Epidermal melanocyte (primary cell): ENCODE measurements around the gene SPATA1.
A peak's percentile ranks its signal among the peaks of the same experiment; 100 is the strongest.

Experiments
- DNase-seq: peaks from one replicate; pipeline ENCODE4 v3.0.0; 2011; ENCODE audit warnings: low spot score; ENCODE audit not compliant: insufficient read length

Gene SPATA1

DNA sequence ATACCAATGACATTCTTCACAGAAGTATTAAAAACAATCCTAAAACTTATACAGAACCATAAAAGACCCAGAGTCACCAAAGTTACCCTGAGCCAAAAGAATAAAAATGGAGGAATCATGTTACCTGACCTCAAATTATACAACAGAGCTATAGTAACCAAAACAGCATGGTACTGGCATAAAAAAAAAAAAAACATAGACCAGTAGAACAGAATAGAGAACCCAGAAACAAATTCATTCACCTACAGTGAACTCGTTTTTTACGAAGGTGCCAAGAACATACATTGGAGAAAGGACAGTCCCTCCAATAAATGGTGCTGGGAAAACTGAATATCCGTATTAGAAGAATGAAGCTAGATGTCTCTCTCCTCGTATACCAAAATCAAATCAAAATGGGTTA, 2.8 kb downstream of the SPATA1 start:
- no peak for DNase-seq

DNA sequence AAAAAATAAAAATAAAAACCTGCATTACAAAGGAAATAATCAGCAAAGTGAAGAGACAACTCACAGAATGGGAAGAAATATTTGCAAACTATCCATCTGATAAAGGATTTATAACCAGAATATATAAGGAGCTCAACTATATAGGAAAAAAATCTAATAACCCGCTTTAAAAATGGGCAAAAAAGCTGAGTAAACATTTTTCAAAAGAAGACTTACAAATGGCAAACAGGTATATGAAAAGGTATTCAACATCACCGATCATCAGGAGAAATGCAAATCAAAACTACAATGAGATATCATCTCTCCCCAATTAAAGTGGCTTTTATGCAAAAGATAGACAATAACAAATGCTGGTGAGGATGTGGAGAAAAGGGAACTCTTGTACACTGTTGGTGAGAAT, 4.0 kb downstream of the SPATA1 start:
- DNase-seq = no peak

DNA sequence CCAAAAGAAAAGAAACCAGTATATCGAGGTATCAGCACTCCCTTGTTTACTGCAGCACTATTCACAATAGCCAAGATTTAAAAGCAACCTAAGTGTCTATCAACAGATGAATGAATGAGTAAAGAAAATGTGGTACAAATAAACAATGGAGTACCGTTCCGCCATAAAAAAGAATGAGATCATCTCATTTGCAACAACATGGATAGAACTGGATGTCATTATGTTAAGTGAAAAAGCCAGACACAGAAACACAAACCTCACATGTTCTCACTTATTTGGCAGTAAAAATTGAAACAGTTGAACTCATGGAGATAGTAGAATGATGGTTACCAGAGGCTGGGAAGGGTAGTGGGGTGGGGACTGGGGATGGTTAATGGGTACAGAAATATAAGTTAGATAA, 4.5 kb downstream of the SPATA1 start:
- no peak for DNase-seq

DNA sequence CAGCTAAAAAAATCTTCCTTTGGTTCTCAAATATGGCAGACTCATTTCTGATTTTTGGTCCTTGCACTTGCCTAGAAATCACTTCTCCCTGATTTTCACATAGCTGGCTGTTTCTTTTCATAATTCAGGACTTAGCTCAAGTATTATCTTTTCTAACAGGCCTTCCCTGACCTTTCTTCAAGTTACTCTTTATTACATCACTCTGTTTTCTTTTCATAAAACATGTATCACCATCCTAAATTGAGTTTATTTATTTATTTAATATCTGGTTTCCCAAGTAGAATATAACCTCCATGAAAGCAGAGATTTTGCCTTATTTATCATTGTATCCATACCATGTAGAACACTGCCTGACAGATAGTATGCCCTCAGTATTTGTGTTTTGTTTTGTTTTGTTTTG, 18.4 kb downstream of the SPATA1 start:
- DNase-seq = no peak

DNA sequence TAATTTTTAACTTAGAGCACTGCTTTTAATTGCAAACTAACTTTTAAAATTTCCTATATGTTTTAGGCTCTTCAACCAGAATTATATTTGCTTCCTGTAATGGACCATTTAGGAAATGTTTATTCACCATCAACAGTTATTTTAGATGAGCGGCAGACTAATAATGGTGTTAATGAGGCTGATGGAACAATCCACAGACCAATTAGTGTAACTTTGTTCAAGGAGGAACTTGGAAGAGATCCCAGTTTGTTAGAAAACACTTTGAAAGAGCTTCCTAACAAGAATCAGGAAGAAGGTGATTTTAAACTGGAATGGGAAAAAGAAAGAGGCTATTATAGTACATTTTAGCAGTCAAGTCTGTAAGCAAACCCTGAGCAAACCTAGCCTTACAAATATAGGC, 19.6 kb downstream of the SPATA1 start:
- no peak for DNase-seq

DNA sequence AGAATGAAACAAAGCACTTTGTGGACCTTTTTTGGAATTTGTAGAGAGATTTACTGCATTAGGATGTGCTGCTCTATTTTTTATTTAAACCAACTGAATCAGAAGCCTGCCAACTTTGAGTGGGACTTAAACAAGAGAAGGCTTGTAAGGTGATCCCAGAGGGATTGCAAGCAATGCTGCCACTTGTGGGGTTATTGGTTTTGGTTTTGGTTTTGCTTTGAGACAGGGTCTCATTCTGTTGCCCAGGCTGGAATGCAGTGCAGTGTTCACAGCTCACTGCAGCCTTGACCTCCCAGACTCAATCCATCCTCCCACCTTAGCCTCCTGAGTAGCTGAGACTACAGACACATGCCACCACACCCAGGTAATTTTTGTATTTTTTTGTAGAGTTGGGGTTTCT, 32.4 kb downstream of the SPATA1 start:
- no peak for DNase-seq

DNA sequence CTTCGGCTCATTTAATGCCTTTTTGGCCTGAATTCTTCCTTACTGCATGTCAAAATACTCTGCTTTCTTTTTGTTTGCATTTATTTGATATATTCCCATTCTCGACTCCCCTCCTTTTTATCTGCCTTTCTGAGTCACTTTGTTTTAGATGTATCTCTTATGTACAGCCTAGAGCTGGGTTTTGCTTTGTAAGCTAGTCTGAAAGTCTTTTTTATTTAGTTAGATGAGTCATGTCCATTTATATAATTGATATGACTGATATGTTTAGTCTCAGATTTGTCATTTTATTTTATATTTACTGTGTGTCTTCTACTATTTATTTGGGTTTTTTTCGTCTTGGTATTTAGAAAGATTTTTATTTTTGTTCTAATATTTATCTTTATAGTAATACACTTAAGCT, 33.8 kb downstream of the SPATA1 start:
- DNase-seq = no peak

DNA sequence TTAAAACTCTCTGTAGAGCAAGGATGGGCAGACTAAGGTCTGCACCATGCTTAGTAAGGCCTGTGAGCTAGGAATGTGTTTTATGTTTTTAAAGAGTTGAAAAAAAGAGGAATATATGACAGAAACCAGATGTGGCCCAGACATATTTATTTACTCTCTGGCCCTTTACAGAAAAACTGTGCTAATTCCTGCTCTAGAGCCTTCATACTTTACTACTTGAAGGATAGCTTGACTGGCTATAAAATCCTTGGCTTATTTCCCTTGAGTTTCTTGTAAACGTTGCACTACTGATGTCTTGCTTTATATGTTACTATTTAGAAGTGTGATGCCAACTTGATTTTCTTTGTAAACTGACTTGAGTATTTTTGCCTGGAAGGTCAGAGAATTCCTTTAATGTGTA, 34.6 kb downstream of the SPATA1 start:
- DNase-seq = no peak

DNA sequence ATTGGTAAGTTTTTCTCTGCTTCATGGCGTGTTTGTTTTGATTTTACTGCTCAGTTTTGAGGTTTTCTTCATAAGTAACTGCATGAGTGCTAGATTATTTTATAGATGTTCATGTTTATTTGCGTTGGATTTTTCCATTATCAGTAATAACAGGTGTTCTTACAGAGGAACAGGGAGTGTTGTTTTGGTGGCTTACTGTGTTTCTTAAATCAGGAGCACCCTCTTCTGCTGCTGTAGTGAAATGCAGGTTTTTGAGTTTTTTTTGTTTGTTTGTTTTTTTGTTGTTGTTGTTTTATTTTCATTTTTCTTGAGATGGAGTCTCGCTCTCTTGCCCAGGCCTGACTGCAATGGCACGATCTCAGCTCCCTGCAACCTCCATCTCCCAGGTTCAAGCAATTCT, 35.5 kb downstream of the SPATA1 start:
- no peak for DNase-seq

DNA sequence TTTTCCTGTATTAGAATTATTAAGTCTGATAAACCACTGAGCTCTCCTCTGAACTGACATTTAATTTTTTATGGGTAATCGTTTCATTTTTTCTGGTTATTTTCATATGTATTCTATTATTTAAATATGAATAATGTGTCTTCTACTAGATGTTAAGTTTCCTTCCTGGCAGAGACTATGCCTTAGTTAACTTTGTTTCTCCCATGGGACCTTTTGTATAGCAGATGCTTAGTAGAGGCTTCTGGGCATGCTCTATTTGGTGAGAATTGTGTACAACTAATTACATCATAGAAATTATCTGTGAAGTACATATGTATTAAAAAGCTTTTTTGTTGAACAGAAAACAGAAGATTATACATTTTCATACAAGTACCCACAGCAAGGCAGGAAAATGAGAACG, 44.6 kb downstream of the SPATA1 start:
- no peak for DNase-seq

DNA sequence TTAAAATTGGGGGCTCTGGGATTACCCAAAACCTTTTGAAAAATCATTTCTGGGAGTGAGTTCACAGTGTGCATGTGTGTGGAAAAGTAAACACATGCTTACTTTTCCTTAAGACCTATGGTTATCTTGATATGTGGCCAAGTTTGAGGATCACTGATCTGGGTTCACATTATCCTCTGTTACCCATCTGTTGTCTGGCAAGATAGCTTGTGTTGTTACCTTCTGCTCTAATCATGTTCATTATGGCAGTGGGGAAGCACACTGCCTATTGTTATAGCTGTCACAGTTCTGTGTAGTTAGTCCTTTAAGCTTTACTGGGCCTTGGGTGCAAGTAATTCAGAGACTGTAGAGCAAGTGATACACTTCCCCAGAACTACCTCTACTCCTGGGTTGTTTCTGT, 63.0 kb downstream of the SPATA1 start:
- no peak for DNase-seq

DNA sequence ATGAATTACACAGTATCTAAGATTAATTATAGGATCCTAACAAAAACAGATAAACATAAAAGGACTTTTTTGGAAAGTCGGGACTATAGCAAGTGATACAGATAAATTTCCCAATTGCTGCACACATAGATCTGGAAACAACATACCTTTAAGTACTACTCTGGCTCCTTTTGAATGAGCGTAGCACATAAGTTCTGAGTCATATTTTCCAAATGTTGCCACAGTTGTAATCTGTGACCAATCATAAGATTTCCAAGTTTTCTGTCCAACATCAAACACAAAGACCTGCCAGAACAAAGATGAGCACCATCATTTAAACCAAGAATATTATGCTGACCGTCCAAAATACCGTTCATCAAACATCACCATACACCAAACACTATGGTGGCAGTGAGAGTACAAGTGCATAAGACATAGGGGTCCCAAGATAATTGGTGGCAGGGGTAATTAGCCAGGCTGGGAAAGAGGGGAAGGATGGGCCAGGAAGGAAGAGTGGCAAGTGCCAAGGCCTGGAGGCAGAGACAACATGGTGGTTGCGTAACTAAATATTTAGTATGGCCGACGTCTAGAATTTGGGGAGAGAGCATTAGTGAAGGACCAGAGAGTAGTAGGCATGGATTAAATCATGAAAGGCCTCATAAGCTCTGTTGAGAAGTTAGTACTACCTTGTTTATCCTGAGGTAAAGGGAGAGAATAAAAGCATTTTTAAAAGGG, 64.4 kb downstream of the SPATA1 start:
- DNase-seq = no peak

DNA sequence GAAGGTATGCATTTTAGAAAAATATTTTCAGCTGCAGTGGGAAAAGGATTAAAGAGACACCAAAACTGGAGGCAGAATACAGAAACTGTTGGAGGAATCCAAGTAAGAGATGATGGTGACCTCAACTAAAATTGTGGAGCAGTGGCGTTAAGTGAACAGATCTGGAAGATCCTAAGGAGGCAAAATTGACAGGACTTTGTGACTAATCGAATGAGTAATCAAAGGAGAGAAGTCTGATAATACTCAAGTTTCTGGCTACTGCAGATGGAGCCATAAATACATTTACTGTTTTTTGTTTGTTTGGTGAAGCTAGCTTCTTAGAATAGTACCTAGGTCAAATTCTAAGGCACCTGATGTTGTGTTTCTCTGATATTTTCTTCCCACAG, 65.0 kb downstream of the SPATA1 start:
- DNase-seq = no peak

DNA sequence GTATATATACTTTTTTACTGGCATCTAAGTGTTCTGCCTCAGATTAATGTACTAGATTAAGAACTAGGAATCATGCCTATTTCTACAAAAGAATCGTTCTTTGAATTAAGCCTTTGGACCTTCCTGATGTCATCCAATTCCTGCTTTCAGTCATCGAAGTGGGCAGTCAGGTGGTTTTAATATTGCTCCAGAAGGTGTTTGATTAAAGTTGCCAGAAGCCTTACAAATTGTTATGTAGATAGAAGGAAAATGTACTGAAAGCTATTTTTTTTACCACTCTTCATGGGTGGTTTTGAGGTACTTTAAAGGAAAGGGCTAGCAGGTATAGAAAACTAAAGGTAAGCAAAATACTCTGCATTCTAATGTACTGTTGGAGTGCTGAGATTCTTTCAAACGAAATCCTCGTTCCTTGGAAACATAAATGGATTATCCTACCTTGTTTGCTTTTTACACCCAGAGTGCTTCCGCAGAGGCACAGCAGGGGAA, 67.3 kb downstream of the SPATA1 start:
- no peak for DNase-seq

DNA sequence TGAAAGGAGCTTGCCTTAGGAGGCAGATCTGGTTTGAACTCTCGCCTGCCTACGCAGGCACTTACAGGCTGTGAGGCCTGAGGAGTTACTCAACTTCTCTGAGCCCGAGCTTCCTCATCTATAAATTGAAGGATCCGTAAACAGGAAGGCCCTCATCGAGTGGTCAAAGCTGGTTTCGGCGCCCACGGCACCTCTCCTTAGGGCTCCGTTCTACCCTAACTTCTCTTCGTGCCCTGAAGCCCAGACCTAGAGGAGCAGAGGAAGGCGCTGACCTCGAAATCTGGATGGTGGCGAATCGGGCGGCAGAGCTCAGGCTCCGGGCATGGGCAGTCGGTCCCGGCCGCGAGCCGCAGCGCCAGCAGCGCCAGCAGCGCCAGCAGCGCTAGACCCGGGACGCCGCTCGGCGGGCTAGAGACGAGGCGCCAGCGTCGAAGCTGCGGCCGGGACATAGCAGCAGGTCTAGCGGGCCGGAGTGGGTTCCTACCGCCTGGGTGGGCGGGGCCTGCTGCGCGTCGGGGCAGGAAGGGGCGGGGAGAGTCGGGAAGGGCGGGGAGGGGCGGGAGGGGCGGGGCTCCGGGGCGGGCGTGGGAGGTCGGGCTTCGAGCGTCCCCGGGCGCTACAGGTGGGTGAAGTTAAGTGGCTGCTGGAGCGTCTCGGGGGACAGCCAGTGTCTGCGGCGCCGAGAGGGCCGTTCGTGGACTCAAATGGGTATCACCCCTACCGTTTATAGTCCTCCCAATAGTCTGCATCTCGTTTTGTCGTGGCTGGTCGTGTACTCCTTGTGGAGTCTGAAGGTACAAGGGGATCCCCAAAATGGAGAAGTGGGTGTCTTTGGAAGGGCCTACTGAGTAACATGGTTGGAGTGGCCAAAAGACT, 68.0 kb downstream of the SPATA1 start, which contains the start of gene CTBS:
Gene CTBS, minus strand, starts transcription at position 474 of the 876 bp plus-strand sequence. Its CDS starts 25 bp downstream, at position 449.
- peak; percentile 92 for DNase-seq

DNA sequence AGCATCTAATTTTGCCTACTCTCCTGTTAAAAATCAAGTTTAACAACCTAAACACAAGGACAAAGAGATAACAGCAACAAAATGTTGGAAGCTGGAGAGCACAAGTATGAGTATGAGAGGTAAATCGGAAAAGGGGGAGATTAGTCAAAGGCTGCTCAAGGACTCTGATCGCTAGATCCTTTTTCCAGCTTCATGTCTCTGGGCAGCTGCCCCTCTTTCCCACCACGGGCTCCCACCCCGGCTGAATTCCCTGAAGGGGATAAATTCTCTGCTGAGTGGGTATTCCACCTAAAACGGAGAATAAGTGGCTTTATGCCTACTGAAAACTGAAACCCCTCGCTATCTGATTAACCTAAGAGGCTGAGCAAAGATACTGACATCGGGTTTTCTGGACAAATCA, 68.8 kb downstream of the SPATA1 start:
- no peak for DNase-seq

DNA sequence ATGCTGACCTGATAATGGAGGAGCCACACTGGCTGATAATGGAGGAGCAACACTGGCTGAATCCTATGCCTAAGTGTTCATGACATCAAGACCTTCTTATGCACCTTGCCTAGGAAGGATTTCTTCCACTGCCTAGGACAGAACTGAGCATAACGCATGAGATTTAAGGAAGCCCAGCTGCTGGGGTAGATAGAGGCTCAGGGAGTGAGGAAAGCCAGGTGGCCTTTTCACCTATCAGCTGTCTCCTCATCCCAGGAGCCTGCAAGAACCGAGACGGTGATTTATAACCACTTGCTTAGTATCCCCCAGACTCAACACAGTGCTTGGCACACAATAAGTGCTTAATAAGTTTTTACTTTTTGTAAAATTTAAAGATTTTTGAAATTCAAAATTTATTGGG, 75.5 kb downstream of the SPATA1 start:
- no peak for DNase-seq

DNA sequence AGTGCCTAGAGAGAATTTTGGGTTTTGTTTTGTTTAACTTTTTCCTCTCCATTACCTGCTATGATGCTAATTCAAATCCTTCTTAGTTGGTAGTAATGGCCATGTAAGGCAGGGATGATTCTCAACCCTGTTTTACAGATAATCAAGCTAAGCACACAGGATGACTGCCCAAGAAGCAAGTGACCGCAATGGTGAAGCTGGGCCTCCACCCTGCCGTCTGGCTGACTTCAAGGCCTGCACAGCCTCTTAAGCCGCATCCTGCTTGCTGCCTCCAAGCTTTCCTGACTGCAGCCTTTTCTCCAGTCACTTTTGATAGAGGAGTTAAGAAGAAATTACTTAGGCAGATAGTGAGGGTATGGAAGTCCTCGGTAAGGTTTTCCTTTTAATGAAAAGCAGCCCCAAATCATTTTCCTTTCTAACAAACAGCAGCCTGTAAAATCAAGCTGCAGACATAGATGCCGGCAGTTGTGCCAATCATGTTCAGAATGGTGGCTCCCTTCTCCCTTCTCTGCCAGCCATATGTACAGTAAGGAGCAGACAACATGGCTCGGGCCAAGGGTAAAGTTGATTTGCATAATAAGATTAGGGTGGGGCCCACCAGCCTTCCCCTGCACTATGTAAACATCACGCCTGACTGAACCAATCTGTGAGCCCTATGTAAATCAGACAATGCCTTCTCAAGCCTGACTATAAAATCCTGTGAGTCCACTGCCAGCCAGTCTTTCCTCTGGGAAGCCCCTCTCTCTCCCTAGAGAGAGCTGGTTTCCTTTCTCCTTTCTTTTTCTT, 76.8 kb downstream of the SPATA1 start:
- no peak for DNase-seq

DNA sequence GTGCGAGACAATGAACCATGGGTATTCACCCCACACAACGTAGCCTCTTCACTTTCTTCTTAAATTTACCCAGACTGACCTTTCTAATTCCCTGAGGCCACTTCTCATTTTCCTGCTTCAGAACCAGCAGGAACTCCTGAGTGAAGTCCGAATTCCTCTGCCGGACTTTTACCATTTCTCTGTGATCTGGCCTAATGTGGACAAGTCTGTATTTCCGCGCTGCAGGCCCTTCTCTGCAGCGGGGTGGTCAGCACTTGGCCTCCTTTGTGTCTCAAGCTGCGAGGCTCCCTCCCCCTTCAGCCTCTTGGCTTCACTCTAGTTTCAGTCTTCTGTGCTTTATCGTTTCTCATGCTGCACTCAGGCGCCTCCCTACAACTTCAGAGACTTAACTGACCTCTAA, 77.5 kb downstream of the SPATA1 start:
- no peak for DNase-seq

DNA sequence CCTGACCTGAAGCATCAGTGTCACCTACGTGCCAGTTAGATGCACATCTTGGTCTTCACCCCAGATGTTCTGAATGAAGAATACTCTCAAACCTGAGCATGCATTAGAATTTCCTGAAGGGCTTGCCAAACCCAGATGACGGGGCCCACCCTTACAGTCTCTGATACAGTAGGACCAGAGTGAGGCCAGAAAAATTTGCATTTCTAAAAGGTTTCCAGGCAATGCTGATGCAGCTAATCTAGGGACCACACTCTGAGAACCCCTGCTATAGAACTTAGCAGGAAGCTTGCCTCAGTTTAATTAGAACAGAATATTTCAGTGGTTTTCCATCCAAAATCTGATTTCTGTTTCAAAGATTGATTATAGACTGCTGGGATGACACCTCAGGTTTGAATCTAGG, 77.9 kb downstream of the SPATA1 start:
- DNase-seq = no peak

DNA sequence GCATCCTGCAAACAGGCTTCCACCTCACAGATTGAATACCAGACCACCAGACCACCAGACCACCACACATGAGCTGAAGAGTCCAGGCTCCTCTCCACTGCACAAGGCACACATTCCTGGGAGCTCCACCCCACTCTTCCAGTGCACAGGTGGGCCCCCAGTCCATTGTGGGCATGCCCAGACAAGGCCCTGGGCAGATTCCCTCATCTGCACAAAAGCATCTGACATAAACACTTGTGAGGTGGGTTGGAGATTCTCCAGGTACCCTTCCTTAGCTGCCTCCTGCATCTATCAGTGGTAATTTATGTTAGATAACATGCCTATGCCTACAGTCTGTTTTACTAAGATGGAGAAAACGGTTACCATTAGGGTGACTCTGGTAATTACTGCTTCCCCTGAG, 79.6 kb downstream of the SPATA1 start:
- DNase-seq = no peak

DNA sequence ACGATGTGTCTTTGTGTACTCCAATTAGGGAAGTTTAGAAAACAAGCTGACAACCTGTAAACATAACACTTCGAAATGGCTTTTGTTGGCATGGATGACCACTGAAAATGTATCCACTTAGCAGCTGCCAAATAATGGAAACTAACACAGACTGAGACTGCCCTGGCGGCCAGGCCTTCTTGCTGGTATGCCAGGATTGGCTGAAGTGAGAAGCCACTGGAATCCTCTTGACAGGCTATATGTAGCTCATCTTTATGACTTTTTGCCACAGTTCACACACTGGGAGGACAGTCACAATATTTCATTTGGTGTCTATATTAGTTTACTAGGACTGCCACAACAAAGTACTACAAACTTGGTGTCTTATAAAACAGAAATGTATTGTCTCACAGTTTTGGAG, 80.9 kb downstream of the SPATA1 start:
- DNase-seq = no peak
